ENCODE results near the gene OPA1. TPM values are rescaled to one million over a fixed set of nuclear protein-coding genes. Genes with fewer than 3 reads are reported as not detected.
A peak's percentile ranks its signal among the peaks of the same experiment; 100 is the strongest.

The OPA1 gene
- total and polyA plus RNA-seq, 11 donors = 23.0 to 215 (median 106) TPM

- TF ChIP-seq POLR2A (IDR thresholded peaks at IDR 0.05) (no peak), CTCF (IDR thresholded peaks at IDR 0.05) (no peak)
- H3K27ac ChIP-seq = no peak overlapping the region
- no peaks in the 10 kb centered on the region for H3K4me1 ChIP-seq
- H3K27me3 ChIP-seq = peaks cover 0 to 3% (median 0%) of the 10 kb centered on the region in 9 donors
- no peaks in the 10 kb centered on the region for H3K36me3 ChIP-seq
- no peak for ATAC-seq
- H3K4me3 ChIP-seq = no peak overlapping the region
- no peak for DNase-seq
- intact Hi-C loops (cut with DNase I) = no loop called here
- H3K9me3 ChIP-seq = no peaks in the 10 kb centered on the region
Measured at GRCh38 chr3:193735850-193736249, 142.8 kb downstream of the OPA1 start.

DNA sequence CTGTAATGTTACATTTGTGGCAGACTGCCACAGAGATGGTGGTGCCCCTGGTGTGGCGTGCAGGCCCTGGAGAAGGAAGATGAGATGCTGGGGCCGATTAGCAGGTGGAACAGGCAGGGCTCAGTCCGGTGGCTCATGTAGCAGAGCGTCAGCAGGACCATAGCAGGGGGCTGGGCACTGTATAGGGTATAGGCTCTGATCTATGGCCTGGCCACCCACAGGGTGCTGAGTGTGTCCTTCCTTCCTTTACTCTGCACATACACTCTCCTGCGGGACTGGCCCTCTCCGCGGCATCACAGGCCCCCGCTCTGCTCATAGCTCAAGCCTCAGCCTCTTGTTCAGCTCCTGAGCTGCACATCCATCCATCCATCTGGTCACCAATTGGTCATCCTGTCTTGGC lies 143.6 kb downstream of the OPA1 start:
- TF ChIP-seq CTCF (IDR thresholded peaks at IDR 0.05) (no peak), POLR2A (IDR thresholded peaks at IDR 0.05) (no peak)
- ATAC-seq (peak in 1 of 4 donors; percentile 45), DNase-seq (no peak)
- no peaks in the 10 kb centered on the region for H3K27me3 ChIP-seq
- H3K9me3 ChIP-seq = no peaks in the 10 kb centered on the region
- WGBS, 4 donors = 91 to 97% (median 93%) methylated on average over 8 of the region's 8 CpGs
- H3K4me3 ChIP-seq = no peak overlapping the region
- H3K27ac ChIP-seq = no peak overlapping the region
- intact Hi-C loops (cut with DNase I) = no loop called here
- H3K36me3 ChIP-seq = no peaks in the 10 kb centered on the region
- no peaks in the 10 kb centered on the region for H3K4me1 ChIP-seq

DNA sequence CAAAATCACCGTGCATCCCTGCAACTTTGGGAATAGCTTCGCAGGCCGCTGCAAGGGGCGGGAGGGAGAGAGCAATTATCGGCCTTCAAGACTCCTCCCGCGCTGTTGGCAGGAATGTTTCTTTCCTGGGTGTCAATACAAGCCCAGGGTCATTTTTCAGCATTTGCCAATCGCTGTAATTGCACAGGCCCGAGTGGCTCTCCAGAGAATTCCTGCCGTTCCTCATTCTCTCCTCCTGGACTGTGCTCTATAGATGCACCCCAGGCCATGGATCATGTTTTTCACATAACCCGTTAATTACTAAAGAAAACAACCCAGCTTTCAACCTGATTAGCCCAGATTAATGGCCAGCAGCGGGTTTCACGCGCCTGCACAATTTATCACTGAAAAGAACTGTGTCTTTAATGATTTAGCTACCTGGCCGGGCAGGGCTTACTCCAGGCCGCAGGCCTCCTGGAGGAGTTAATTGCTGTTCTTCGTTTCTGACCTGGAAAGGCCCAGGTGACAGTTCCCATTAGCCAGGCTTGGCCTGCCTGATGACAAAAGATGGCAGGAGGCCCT lies 144.3 kb downstream of the OPA1 start:
- Histone ChIP-seq H3K9me3 (no peaks in the 10 kb centered on the region), H3K27ac (no peak overlapping the region), H3K4me1 (no peaks in the 10 kb centered on the region), H3K27me3 (no peaks in the 10 kb centered on the region), H3K36me3 (no peaks in the 10 kb centered on the region), H3K4me3 (no peak overlapping the region)
- ATAC-seq (no peak), DNase-seq (no peak)
- 89 to 93% (median 90%) methylated on average over 17 of the region's 17 CpGs for WGBS, 4 donors
- TF ChIP-seq POLR2A (IDR thresholded peaks at IDR 0.05) (no peak), CTCF (IDR thresholded peaks at IDR 0.05) (no peak)
- intact Hi-C loops (cut with DNase I) = no loop called here

DNA sequence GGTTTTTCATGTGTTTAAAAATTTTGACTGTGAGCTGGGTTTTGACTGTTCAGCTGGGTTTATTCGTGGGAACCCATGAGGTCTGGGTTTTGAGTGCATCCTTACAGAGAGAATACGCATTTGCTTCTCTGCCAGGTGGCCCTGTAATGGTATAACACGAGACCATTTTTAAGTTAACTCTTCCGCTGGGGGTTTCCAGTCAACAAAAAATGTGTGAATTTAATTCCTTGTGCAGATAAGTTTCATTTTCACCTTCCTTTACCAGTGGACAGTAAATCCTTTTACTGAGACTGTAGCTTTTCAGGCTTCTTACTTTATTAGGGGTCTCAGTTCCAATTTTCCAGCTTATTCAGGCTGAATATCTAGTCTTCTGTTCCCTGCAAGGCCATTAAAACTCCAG lies 149.6 kb downstream of the OPA1 start:
- no peak for DNase-seq
- TF ChIP-seq CTCF (IDR thresholded peaks at IDR 0.05) (no peak), POLR2A (IDR thresholded peaks at IDR 0.05) (no peak)
- ATAC-seq = no peak
- intact Hi-C loops (cut with DNase I) = no loop called here
- Histone ChIP-seq H3K4me1 (peaks cover 0 to 6% (median 0%) of the 10 kb centered on the region in 12 donors), H3K27ac (no peak overlapping the region), H3K9me3 (no peaks in the 10 kb centered on the region), H3K4me3 (no peak overlapping the region), H3K27me3 (no peaks in the 10 kb centered on the region), H3K36me3 (no peaks in the 10 kb centered on the region)
- 87 to 91% (median 89%) methylated on average over 4 of the region's 4 CpGs for WGBS, 4 donors
